ENCODE results near the gene RAB11FIP4. TPM values are rescaled to one million over a fixed set of nuclear protein-coding genes. Genes with fewer than 3 reads are reported as not detected.

RAB11FIP4 gene
- total and polyA plus RNA-seq, 2 of the 13 experiments (the other 11 are each of a cell fraction or from before 2014, with no cell fraction given): 28.0 to 89.3 TPM

GRCh38 chr17:31491376-31492131 lies 100.1 kb downstream of the RAB11FIP4 start (continued):
- TF ChIP-seq E2F1 (CRISPR knock-in tag; IDR thresholded peaks at IDR 0.05): no peak
- TF ChIP-seq ZNF891 (CRISPR knock-in tag; IDR thresholded peaks at IDR 0.05): 0 out of 2 replicates have a peak, but pooled peaks have one; percentile 42
- peak; percentile 52; the same call in 1 of the 2 replicates for TF ChIP-seq ZBTB38 (CRISPR knock-in tag; IDR thresholded peaks at IDR 0.05)
- 0 out of 2 replicates have a peak, but pooled peaks have one; percentile 14 for TF ChIP-seq RBFOX2 (IDR thresholded peaks at IDR 0.05; ENCODE audit: low read depth, low read length)
- TF ChIP-seq CEBPG (CRISPR knock-in tag; IDR thresholded peaks at IDR 0.05): no peak
- no peak for TF ChIP-seq ZNF331 (CRISPR knock-in tag; IDR thresholded peaks at IDR 0.05)
- TF ChIP-seq ATAD3A (CRISPR knock-in tag; IDR thresholded peaks at IDR 0.05): no peak
- no peak for TF ChIP-seq SP5 (CRISPR knock-in tag; IDR thresholded peaks at IDR 0.05; ENCODE audit: borderline replicate concordance, low read depth)
- TF ChIP-seq IKZF5 (CRISPR knock-in tag; IDR thresholded peaks at IDR 0.05): no peak

- Histone ChIP-seq H3K4me3 (replicated peaks in 1 of 3; ENCODE audit: insufficient read depth in 1 of 3, low read depth in 2 of 3, low read length in 3 of 3) (no peak overlapping the region), H3K9ac (ENCODE audit: insufficient read depth, low read depth, low read length) (no peak overlapping the region), H3K36me3 (replicated peaks in 1 of 2; ENCODE audit: control insufficient read depth in 1 of 2, insufficient read depth in 2 of 2, low read length in 2 of 2) (peaks cover 4 to 12% of the 10 kb centered on the region in 2 experiments; a peak in 2 of 5 replicates), H3K27me3 (ENCODE audit: control insufficient read depth in 1 of 2, insufficient read depth in 2 of 2, low read length in 2 of 2) (no peaks in the 10 kb centered on the region), H3K79me2 (ENCODE audit: insufficient read depth, low read length) (peaks cover 90% of the 10 kb centered on the region), H3K4me2 (ENCODE audit: low read depth, low read length) (no peak overlapping the region), H3K9me3 (ENCODE audit: low read length) (no peaks in the 10 kb centered on the region), H2AFZ (ENCODE audit: low read length) (no peak overlapping the region), H4K20me1 (ENCODE audit: insufficient read depth, low read length) (no peaks in the 10 kb centered on the region; the same call in 1 of the 2 replicates), H3K27ac (ENCODE audit: extremely low read length, insufficient read depth, low read length) (peak overlapping the region; percentile 7), H3K4me1 (ENCODE audit: insufficient read depth, low read length) (peaks cover 76% of the 10 kb centered on the region)
- in situ Hi-C loops (cut with HindIII; ENCODE audit: extremely low pct_ligation_motif_present, low pct_unique_long_range_greater_than_20kb): no loop called here
- intact Hi-C loops (cut with micrococcal nuclease; ENCODE audit: unreplicated experiment): no loop called here
- CTCF ChIA-PET (ENCODE audit: low intra/inter-chr PET ratio, low total read pairs): no interaction called here
- no TSS peak for BruUV-seq (replicated peaks)
- no peak for ATAC-seq
- DNase-seq (ENCODE audit: low spot score): no peak
- no peak for TF ChIP-seq E2F5 (CRISPR knock-in tag; conservative IDR thresholded peaks at IDR 0.05)
- POLR2A ChIA-PET: interaction anchor here (1.4 to 2.7 kb wide), 3 partner anchors 16 to 24 kb away, joined by 4 to 10 read pairs (median 9); no protein-coding TSS in a partner anchor
- no peak for FAIRE-seq
- WGBS (ENCODE audit: low lambda C conversion rate): 100% methylated on average over 4 of the region's 5 CpGs
These were observed 100.7 kb downstream of the RAB11FIP4 start for GRCh38 chr17:31492206-31492605.

Measured in HepG2 (cell line).